Measurements from ENCODE around the gene SLC2A10.
A peak's percentile ranks its signal among the peaks of the same experiment; 100 is the strongest.
"Not testable (repeated sequence)": the region's sequence is repeated elsewhere in the genome, so short reads cannot be mapped to it uniquely, and the experiment has no call there.

SLC2A10 gene

GRCh38 chr20:46709459-46710152, at the start of gene SLC2A10:
Gene SLC2A10 (plus strand): TSS chr20:46709649. CDS start chr20:46709737, 88 bp downstream.
- peak; percentile 71 for DNase-seq

GRCh38 chr20:46660487-46660886, 49.0 kb upstream of the SLC2A10 start:
- no peak for DNase-seq

- DNase-seq: no peak
Measured at GRCh38 chr20:46661659-46662058, 47.8 kb upstream of the SLC2A10 start.

GRCh38 chr20:46663531-46663930, 45.9 kb upstream of the SLC2A10 start:
- DNase-seq: no peak

- DNase-seq: no peak
Measured at GRCh38 chr20:46665602-46666001, 43.8 kb upstream of the SLC2A10 start.

- DNase-seq: no peak
Measured at GRCh38 chr20:46666306-46666705, 43.1 kb upstream of the SLC2A10 start.

- DNase-seq: no peak
Measured at GRCh38 chr20:46666818-46667515, 42.5 kb upstream of the SLC2A10 start.

- DNase-seq: no peak
Measured at GRCh38 chr20:46670228-46670584, 39.2 kb upstream of the SLC2A10 start.

- no peak for DNase-seq
Measured at GRCh38 chr20:46670585-46671584, 38.6 kb upstream of the SLC2A10 start.

- DNase-seq: no peak
Measured at GRCh38 chr20:46671866-46672542, 37.4 kb upstream of the SLC2A10 start.

GRCh38 chr20:46672543-46673148, 36.8 kb upstream of the SLC2A10 start:
- DNase-seq: no peak

- no peak for DNase-seq
Measured at GRCh38 chr20:46673394-46674252, 35.8 kb upstream of the SLC2A10 start.

- DNase-seq: no peak
Measured at GRCh38 chr20:46674253-46675083, 35.0 kb upstream of the SLC2A10 start.

GRCh38 chr20:46676649-46677316, 32.7 kb upstream of the SLC2A10 start:
- DNase-seq: not testable (repeated sequence)

GRCh38 chr20:46677608-46678007, 31.8 kb upstream of the SLC2A10 start:
- no peak for DNase-seq

GRCh38 chr20:46678516-46678915, 30.9 kb upstream of the SLC2A10 start:
- no peak for DNase-seq

GRCh38 chr20:46680684-46681031, 28.8 kb upstream of the SLC2A10 start:
- DNase-seq: no peak

- peak; percentile 85 for DNase-seq
Measured at GRCh38 chr20:46681032-46681854, 28.2 kb upstream of the SLC2A10 start.

Measured in DMS53 (cell line).